HG02970 (cell line): ENCODE measurements around the gene TTC22.

Source experiments
- ATAC-seq: cut with Tn5 transposase; IDR thresholded peaks from one replicate; pipeline ENCODE4 v1.9.1; 2021; ENCODE audit warnings: mild to moderate bottlenecking, moderate library complexity, moderate number of reproducible peaks; ENCODE audit not compliant: unreplicated experiment, low FRiP score

TTC22 gene

GRCh38 chr1:54835131-54835898 is 34.2 kb upstream of the TTC22 start:
- ATAC-seq: no peak

DNA sequence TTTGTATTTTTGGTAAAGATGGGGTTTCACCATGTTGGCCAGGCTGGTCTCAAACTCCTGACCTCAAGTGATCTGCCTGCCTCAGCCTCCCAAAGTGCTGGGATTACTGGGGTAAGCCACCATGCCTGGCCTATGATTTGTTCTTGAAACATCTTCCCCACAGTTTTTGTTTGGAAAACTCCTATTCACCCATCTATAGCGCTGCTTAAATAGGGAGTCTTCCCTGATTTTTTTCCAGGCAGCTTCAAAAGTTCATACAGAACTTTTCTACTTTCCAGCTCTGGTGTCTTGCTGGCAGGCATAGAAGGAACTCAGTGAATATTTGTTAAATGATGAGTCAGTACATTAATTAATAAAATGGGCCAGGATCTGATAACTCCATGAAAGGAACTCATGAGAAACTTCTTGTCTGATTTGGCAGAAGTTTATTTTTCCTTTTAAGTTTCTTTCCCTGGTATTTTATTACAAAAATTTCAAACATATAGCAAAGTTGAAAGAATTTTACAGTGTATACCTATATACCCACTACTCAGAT is 33.0 kb upstream of the TTC22 start:
- ATAC-seq: no peak

GRCh38 chr1:54833121-54833520 is 32.0 kb upstream of the TTC22 start:
- ATAC-seq: no peak

GRCh38 chr1:54826226-54826816 is 25.2 kb upstream of the TTC22 start:
- ATAC-seq: no peak

DNA sequence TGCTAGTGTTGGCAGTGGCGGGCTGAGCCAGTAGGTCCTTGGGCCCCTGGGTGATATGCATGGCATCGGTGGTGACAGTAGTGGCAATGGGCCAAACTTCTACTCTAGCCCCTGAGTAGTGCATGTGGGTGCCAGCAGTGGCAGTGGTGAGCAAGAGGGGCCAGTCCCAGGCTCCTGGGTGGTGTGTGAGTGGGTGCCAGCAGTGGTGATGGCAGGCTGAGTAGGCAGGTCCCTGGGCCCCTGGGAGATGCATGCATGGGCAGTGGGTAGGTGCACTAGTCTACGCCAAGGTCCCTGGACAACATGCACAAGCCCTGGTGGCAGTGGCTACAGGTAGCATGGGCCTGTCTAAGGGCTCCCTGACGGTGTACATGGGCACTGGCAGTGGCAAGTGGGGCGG is 24.6 kb upstream of the TTC22 start:
- ATAC-seq: no peak

DNA sequence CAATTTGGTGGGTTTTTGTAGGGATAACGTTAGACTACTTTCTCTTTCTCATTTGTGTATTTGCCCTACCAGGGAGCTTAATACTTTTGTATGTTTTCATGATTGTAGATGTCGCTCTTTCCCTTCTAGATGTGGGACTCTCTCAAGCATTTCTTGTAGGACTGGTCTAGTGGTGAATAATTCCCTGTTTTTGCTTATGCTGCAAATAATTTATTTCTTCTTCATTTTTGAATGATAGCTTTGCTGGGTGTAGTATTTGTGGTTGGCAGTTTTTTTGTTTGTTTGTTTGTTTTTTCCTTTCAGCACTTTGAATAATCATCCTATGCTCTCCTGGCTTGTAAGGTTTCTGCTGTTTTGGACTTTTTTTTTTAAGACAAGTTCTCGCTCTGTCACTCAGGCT is 22.5 kb upstream of the TTC22 start:
- no peak for ATAC-seq

DNA sequence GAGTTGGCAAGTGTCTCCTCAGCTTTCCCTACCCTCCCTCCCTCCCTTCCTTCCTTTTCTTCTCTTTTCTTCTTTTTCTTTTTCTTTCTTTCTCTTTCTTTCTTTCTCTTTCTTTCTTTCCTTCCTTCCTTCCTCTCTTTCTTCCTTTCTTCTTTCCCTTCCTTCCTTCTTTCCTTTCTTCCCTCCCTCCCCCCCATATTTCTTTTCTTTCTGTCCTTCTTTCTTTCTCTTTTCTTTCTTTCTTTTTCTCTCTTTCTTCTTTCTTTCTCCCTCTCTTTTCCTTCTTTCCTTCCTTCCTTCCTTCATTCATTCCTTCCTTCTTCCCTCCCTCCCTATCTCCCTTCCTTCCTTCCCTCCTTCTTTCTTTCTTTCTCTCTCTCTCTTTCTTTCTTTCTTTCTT is 18.6 kb upstream of the TTC22 start:
- no peak for ATAC-seq

GRCh38 chr1:54819195-54819536 is 18.0 kb upstream of the TTC22 start:
- no peak for ATAC-seq

GRCh38 chr1:54818461-54819194 is 17.5 kb upstream of the TTC22 start:
- no peak for ATAC-seq

- ATAC-seq: no peak
These were observed 15.8 kb upstream of the TTC22 start for GRCh38 chr1:54816951-54817350.

GRCh38 chr1:54816130-54816529 is 15.0 kb upstream of the TTC22 start:
- no peak for ATAC-seq

GRCh38 chr1:54815086-54815876 is 14.2 kb upstream of the TTC22 start:
- no peak for ATAC-seq

DNA sequence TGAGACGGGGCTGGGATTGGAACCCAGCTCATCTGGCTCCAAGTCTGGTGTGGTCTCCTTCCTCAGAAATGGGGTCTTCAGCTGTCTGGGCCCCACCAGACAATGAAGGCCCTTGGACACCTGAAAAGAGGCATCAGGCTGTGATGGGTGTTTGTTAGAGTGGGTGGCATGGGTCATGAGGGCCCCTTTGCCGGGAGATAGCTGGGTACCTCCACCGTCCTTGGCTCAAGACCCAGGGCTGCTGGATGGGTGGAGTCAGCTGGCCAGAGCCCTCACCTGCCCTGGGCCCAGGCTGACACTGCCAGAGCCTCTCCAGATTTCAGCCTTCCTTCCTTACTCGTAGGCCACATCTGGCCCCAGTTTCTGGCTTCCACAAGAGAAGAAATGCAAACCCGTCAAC is 13.4 kb upstream of the TTC22 start:
- no peak for ATAC-seq

DNA sequence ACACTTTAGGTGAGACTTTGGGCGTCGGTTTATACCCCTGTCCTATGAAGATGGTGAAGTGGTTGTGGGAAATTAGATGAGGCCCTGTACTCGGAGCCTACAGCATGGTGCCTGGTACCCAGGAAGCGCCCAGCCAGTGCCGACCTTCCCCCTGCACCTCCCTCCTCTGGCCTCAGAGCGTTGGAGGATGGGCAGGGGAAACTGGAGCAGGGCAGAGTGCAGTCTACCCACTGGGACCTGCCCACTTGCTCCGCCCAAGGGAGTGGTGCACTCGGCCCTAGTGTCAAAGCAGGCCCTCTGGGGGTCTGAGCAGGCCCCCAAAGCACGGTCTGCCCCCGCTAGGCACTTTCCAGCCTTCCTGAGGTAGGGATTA is 13.0 kb upstream of the TTC22 start:
- ATAC-seq: no peak

DNA sequence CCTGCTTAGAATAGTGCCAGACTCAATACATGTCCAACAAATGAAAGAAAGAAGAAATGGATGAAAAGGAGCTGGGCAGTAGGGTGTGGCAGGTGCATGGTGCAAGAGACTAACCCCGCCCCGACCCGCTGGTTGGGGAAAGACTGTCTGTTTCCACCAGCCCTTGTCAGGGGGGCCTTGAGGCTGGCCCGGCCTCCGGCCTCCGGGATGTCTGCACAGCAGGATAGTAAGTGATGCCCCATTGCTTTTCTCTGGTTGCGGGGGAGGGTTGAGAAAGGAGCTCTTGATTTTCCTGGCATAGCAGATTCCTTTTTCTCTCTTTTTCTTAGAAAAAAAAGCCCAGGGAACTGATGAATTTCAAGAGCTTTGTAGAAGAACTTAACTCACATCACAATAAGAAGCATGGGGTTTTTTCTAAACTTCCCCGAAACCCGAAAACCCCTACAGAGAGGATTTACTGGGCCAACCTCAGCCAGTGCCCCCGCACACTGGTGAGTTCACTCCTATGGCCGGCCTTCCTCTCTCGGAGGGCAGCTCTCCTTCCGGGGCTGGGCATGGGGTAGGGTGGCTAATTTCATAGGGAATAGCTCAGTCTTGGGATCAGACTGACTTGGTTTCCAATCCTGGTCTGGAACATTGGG is 12.5 kb upstream of the TTC22 start:
- no peak for ATAC-seq

DNA sequence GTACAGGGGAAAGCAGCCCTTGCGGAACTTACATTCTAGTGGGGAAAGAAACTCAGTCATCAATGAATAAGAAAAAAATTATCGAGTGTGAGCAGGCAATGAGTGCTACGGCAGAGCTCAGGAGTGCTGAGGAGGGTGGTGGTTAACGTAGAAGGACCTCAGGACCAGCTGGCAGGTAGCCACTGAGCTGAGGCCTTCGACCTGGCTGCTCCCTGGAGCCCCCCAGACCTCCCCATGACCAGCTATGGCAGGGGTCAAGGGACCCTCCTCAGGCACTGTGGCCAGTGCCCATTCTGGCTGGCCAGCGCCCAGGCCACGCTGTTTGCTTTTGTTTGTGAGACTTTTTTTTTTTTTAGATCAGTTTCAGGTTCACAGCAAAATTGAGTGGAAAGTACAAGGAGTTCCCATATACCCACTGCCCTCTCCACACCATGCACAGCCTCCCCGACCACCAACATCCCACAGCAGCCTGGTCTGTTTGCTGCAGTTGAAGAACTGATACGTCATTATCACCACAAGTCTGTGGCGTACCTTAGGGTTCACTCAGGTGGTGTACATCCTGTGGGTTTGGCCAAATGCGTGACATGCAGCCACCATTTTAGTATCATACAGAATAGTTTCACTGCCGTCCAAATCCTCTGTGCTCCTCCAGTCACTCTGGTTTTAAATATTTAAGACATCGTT is 11.8 kb upstream of the TTC22 start:
- no peak for ATAC-seq

- ATAC-seq: no peak
These were observed 10.9 kb upstream of the TTC22 start for GRCh38 chr1:54811739-54812655.

DNA sequence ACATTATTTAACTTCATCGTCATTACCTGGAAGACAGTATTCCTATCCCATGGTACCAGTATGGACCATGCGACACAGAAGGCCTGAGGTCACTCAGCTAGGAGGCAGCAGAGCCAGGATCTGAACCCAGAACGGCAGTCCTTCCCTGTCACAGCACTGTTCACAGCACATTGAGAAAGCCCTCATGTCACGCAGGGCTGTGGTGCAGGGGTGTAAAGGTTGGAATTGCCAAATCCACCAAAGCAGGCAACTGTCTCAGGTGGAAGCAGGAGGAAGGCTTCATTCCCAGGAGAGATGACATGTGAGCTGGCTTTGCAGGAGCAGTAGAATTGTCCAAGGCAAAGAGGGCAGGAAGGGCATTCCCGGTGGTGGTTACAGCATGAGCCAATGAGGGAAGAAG is 9.9 kb upstream of the TTC22 start:
- no peak for ATAC-seq
